Neutrophil (primary cell): ENCODE measurements around the gene APBB1.

Experiments
- H3K27ac ChIP-seq: fragments of 200-600 bp; sonication (generic); 2 replicates; pipeline ENCODE4 v1.5.1; 2016; ENCODE audit warnings: mild to moderate bottlenecking, moderate library complexity
- H3K27me3 ChIP-seq: fragments of 200-600 bp; sonication (generic); 2 replicates; pipeline ENCODE4 v1.6.0; 2016; ENCODE audit warnings: mild to moderate bottlenecking
- H3K36me3 ChIP-seq: fragments of 200-600 bp; sonication (generic); 2 replicates; pipeline ENCODE4 v1.5.1; 2017
- H3K4me1 ChIP-seq, 2 experiments: fragments of 200-600 bp in 1 of 2; sonication (generic) in 1 of 2; 1 replicate in 1 of 2; 2 replicates in 1 of 2; pipeline versions ENCODE4 v1.5.1 to v1.6.1; 2013 to 2016; ENCODE audit warnings: low read depth in 1 of 2, low read length in 1 of 2, mild to moderate bottlenecking in 1 of 2, moderate library complexity in 1 of 2; ENCODE audit not compliant: control insufficient read depth in 1 of 2, insufficient read depth in 1 of 2
- H3K4me3 ChIP-seq, 2 experiments: fragments of 200-600 bp in 1 of 2; sonication (generic) in 1 of 2; 1 replicate in 1 of 2; 2 replicates in 1 of 2; pipeline ENCODE4 v1.5.1; 2013 to 2016; ENCODE audit warnings: low read depth in 1 of 2, low read length in 1 of 2, mild to moderate bottlenecking in 1 of 2, moderate library complexity in 1 of 2
- H3K9me3 ChIP-seq: fragments of 200-600 bp; sonication (generic); 2 replicates; pipeline ENCODE4 v1.5.1; 2016
- TF ChIP-seq, protein P1 (sequence below): fragments of 200-600 bp; sonication (generic); IDR thresholded peaks from 2 replicates; pipeline ENCODE4 v1.5.1; 2016; ENCODE audit warnings: antibody characterized with exemption

Gene APBB1

DNA sequence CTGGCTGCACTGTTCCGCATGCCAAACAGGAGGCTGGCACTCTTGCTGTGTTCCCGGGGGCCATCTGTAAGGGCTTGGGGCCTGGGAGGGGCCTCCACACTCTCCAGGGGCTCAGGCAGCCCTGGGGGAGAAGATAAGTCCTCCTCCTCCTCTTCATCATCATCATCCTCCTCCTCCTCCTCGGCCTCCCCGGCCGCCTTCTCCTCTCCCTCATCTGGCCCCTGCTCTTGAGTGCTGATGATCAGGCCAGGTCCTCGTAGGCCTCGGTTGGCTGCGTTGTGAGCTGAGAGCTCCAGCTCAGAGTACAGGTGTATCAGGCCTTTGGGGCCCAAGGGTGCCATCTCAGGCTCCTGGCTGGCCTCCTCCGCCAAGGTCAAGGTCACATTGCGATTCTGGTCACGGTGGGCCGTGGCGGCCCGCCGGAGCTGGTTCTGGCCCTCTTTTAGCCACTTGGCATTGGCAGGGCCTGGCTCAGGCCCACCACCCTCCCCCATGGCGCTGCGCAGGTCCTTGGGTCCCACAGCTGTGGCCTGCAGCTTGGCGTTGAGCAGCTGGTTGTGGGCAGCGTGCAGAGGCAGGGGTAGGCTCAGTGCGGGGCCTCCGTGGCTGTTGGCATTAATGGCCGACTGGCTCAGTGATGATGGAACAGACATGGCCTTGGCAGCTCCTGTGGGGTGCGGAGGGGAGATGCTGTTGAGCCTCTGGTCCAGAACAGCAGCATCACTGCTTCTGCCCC is 8.0 kb downstream of the APBB1 start:
- TF ChIP-seq, protein P1, sequence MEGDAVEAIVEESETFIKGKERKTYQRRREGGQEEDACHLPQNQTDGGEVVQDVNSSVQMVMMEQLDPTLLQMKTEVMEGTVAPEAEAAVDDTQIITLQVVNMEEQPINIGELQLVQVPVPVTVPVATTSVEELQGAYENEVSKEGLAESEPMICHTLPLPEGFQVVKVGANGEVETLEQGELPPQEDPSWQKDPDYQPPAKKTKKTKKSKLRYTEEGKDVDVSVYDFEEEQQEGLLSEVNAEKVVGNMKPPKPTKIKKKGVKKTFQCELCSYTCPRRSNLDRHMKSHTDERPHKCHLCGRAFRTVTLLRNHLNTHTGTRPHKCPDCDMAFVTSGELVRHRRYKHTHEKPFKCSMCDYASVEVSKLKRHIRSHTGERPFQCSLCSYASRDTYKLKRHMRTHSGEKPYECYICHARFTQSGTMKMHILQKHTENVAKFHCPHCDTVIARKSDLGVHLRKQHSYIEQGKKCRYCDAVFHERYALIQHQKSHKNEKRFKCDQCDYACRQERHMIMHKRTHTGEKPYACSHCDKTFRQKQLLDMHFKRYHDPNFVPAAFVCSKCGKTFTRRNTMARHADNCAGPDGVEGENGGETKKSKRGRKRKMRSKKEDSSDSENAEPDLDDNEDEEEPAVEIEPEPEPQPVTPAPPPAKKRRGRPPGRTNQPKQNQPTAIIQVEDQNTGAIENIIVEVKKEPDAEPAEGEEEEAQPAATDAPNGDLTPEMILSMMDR: no peak

DNA sequence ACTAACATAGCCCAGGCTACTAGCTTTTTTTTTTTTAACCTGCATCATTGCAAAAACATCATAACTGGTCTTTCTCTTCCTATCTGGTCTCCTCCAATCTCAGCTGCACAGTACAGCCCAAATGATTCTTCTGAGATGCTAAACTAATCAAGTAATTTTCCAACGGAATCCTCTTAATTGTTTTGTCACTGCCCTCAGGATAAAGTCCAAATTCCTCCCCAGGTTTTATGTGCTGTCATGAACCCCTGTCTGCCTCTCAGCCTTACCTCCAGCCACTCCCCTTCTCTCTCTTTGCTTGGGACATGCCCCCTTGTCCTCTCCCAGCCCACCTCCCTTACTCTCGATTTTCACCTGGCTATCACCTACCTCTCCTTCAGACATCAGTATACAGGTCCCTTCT is 12.5 kb downstream of the APBB1 start:
- Histone ChIP-seq H3K4me1 (no peaks in the 10 kb centered on the region), H3K36me3 (no peaks in the 10 kb centered on the region), H3K4me3 (no peak overlapping the region), H3K27me3 (no peaks in the 10 kb centered on the region), H3K27ac (no peak overlapping the region), H3K9me3 (no peaks in the 10 kb centered on the region)
- TF ChIP-seq, protein P1: no peak

More for the DNA sequence above, 8.0 kb downstream of the APBB1 start:
- no peak overlapping the region for H3K4me3 ChIP-seq
- no peaks in the 10 kb centered on the region for H3K9me3 ChIP-seq
- H3K27me3 ChIP-seq: peaks cover 8% of the 10 kb centered on the region
- no peaks in the 10 kb centered on the region for H3K36me3 ChIP-seq
- peaks cover 0 to 13% of the 10 kb centered on the region in 2 experiments for H3K4me1 ChIP-seq
- no peak overlapping the region for H3K27ac ChIP-seq

DNA sequence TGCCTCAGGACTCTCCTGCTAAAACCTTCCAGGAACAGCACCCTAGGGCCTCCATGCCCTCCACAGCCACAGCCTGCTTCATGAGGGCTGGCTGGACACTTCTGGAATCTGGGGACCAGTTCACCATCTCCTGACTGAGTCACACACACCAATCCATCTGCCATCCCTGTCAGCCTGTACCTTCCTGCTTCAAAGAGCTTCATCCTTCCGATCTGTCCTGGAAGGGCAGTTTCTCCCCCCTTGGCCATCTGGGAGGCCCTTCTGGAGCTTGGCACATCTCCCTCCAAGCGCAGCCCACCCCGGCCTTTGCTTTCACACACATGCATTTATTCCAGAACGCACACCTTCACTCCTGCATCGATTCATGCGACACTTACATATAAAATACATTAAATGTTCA is 13.0 kb downstream of the APBB1 start:
- Histone ChIP-seq H3K27me3 (no peaks in the 10 kb centered on the region), H3K36me3 (no peaks in the 10 kb centered on the region), H3K4me3 (no peak overlapping the region), H3K9me3 (no peaks in the 10 kb centered on the region), H3K27ac (no peak overlapping the region), H3K4me1 (no peaks in the 10 kb centered on the region)
- TF ChIP-seq, protein P1: no peak

DNA sequence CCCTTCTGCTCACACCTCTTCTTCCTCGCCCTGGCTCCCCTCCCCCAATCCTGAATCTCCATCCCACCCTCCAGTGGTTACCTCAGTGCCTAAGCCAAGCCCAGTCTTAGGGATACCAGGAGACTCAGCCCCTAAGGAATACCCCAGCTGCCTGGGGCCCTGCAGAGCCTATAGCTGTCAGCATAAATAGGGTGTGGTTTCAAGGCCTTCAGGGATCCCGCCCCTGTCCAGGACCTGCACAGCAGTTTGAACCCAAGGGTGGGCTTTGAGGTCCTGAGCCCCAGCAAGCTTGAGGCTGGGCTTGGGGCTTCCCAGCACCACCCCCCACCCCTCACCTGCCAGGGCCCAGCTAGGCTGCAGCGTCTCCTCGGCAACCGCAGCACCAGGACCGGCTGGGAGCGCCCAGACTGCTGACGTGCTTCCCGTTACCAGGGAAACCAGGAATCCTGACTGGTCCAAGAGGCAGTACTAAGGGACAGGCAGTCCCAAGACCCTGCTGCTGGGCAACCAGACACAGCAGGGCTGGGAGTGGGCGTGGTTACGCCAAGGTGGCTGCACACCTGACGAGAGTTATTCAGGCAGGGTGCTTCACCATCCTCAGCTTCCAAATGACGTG is 13.7 kb downstream of the APBB1 start:
- H3K4me3 ChIP-seq: no peak overlapping the region
- TF ChIP-seq, protein P1: no peak
- H3K9me3 ChIP-seq: no peaks in the 10 kb centered on the region
- H3K27ac ChIP-seq: no peak overlapping the region
- H3K4me1 ChIP-seq: no peaks in the 10 kb centered on the region
- H3K36me3 ChIP-seq: no peaks in the 10 kb centered on the region
- no peaks in the 10 kb centered on the region for H3K27me3 ChIP-seq

DNA sequence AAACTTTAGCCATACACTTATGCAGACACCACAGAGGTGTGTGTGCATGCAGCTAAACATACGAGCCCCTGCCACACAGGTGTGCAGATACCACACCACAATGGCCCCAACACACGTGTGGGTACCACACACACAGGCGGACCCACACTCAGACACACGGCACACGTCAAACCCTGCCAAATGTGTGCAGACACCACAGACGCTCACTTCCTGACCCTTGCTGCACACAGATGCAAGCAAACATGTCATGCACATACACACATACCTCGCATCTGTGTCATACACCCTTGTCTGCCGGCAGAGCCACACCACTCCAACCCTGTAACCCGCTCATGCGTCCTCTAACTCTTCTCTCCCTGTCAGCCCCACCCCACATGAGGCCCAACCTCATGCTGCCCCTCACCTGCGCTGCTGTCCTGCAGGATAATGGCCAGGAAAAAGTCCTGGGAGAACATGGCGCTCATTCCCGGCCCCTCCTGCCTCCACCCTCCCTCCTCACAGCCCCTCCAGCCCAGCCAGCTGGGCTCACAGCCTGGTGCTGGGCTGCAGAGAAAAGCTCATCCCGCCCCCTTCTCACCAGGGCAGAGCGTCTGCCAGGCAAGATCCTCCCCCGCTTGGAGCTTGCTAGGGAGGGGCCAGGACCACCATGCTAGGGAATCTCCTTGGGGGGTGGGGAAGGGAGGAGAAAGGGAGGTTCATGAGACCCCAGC is 14.4 kb downstream of the APBB1 start:
- no peak overlapping the region for H3K4me3 ChIP-seq
- H3K27me3 ChIP-seq: no peaks in the 10 kb centered on the region
- TF ChIP-seq, protein P1: no peak
- H3K9me3 ChIP-seq: no peaks in the 10 kb centered on the region
- H3K27ac ChIP-seq: no peak overlapping the region
- no peaks in the 10 kb centered on the region for H3K4me1 ChIP-seq
- H3K36me3 ChIP-seq: no peaks in the 10 kb centered on the region
